SKM-1 (cell line): Measurements from ENCODE around the gene ZNF527.
"Not testable (repeated sequence)": the region's sequence is repeated elsewhere in the genome, so short reads cannot be mapped to it uniquely, and the experiment has no call there.

Source experiments
- DNase-seq: peaks from one replicate; lab custom pipeline; 2025; ENCODE audit not compliant: unreplicated experiment; lab: John Stamatoyannopoulos, UW

Gene ZNF527

GRCh38 chr19:37370880-37371661 is at the start of gene ZNF527:
Gene ZNF527, plus strand, starts transcription at chr19:37371099. Its CDS starts 3,100 bp downstream, at chr19:37374199.
- peak; percentile 91 for DNase-seq

- no peak for DNase-seq
Observed at GRCh38 chr19:37329686-37330085, 41.2 kb upstream of the ZNF527 start.

GRCh38 chr19:37332839-37333238 is 38.1 kb upstream of the ZNF527 start:
- DNase-seq: no peak

GRCh38 chr19:37333457-37333856 is 37.4 kb upstream of the ZNF527 start:
- no peak for DNase-seq

- peak; percentile 11 for DNase-seq
Observed at GRCh38 chr19:37334179-37335071, 36.5 kb upstream of the ZNF527 start.

GRCh38 chr19:37342753-37343152 is 28.1 kb upstream of the ZNF527 start:
- no peak for DNase-seq

GRCh38 chr19:37346091-37346490 is 24.8 kb upstream of the ZNF527 start:
- DNase-seq: no peak

GRCh38 chr19:37348060-37348459 is 22.8 kb upstream of the ZNF527 start:
- no peak for DNase-seq

GRCh38 chr19:37353968-37354367 is 16.9 kb upstream of the ZNF527 start:
- DNase-seq: no peak

- DNase-seq: no peak
Observed at GRCh38 chr19:37355901-37356300, 15.0 kb upstream of the ZNF527 start.

- DNase-seq: no peak
Observed at GRCh38 chr19:37361994-37362393, 8.9 kb upstream of the ZNF527 start.

GRCh38 chr19:37362733-37363132 is 8.2 kb upstream of the ZNF527 start:
- DNase-seq: no peak

- not testable (repeated sequence) for DNase-seq
Observed at GRCh38 chr19:37370386-37370879, 466 bp upstream of the ZNF527 start.

- no peak for DNase-seq
Observed at GRCh38 chr19:37389234-37389633, 18.3 kb downstream of the ZNF527 start.

- DNase-seq: not testable (repeated sequence)
Observed at GRCh38 chr19:37391399-37391798, 20.5 kb downstream of the ZNF527 start.

- DNase-seq: no peak
Observed at GRCh38 chr19:37401078-37401477, 30.2 kb downstream of the ZNF527 start.

- no peak for DNase-seq
Observed at GRCh38 chr19:37403403-37403802, 32.5 kb downstream of the ZNF527 start.

- DNase-seq: not testable (repeated sequence)
Observed at GRCh38 chr19:37406140-37406846, 35.4 kb downstream of the ZNF527 start.

- no peak for DNase-seq
Observed at GRCh38 chr19:37412700-37413099, 41.8 kb downstream of the ZNF527 start.

- DNase-seq: no peak
Observed at GRCh38 chr19:37413313-37414084, 42.6 kb downstream of the ZNF527 start.
